NCI-H1930 (cell line): Measurements from ENCODE around the gene RGS16.
"Not testable (repeated sequence)": the region's sequence is repeated elsewhere in the genome, so short reads cannot be mapped to it uniquely, and the experiment has no call there.

Experiments used
- DNase-seq, 2 experiments: peaks; one replicate each; lab custom pipeline; 2025; lab: John Stamatoyannopoulos, UW

The RGS16 gene, protein sequence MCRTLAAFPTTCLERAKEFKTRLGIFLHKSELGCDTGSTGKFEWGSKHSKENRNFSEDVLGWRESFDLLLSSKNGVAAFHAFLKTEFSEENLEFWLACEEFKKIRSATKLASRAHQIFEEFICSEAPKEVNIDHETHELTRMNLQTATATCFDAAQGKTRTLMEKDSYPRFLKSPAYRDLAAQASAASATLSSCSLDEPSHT

GRCh38 chr1:182604175-182605164, at the start of gene RGS16:
TSS of gene RGS16 (minus strand) at chr1:182604389. CDS start at chr1:182604259, 130 bp downstream.
- DNase-seq, result peak; percentile 74 to 82

DNA sequence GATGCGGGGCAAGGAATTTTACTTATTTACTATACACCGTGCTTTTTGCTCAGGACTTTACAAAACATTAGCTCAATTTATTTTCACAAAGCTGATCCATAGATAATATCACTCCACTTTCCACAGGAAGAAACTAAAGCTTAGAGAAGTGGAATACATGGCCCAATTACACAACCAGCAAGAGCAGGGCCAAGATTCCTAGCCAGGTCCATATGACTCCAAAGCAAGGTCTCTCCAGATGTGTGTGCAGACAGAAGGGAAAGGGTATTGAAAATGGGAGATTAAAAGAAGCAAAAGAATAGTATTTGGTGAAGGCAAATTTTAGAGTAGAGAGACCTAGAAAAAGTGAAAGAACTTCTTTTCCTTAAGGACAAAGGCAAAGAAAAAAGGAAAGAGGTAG, 49.8 kb upstream of the RGS16 start:
- no peak for DNase-seq

DNA sequence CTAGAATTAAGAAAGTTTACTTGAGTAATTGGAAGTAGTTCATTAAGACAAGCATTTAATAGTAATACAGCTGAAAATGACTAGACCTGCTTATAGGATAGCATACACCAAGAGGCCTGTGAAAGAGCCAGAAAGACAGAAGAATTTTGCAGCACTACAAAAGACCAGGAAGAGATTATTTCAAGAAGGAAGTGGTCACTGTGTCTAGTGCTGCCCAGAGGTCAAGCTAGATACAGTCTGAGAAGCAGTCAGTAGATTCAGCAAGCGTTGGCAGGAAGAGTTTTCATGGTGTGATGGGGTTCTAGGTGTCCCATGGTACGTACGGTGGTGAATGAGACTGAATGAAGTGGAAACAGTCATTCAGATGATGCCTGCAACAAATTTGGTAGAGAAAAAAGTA, 48.7 kb upstream of the RGS16 start:
- no peak for DNase-seq

DNA sequence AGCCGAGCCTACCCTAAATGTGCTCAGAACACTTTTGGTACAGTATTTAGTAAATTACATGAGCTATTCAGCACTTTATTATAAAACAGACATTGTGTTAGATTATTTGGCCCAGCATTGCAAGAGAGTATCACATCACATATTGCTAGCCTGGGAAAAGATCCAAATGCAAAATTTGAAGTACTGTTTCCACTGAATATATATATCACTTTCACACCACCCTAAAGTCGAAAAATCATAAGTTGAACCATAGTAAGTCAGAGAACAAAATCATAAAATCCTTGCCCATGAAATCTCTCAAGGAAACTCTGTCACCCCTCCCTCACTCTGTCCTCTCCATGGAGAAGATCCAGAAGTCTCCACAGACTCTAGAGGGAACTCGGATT, 47.1 kb upstream of the RGS16 start:
- DNase-seq, result no peak

DNA sequence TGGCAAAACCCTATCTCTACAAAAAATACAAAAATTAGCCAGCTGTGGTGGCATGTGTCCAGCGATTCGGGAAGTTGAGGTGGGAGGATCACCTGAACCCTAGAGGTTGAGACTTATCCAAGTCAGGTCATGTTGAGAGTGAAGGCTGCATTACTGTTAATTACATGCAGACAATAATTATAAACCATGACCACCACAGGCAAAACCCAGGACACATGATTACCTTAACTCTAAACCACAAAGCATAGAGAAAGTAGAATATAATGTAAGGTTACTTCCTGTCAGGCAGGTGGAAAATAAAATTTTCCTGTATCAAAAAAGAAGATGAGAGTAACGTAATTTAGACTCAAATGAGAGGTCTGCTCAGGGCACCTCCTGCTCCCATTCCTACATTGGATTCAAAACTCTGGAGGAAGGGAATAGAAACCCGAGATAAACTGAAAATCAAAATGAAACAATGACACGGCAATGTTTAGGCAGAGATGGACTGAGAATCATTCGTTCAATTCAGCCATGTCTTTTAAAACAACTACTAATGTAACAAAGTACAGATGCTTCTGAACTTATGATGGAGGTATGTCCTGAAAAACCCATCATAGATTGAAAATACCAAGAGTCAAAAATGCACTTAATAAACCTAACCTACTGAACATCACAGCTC, 46.6 kb upstream of the RGS16 start:
- no peak for DNase-seq

DNA sequence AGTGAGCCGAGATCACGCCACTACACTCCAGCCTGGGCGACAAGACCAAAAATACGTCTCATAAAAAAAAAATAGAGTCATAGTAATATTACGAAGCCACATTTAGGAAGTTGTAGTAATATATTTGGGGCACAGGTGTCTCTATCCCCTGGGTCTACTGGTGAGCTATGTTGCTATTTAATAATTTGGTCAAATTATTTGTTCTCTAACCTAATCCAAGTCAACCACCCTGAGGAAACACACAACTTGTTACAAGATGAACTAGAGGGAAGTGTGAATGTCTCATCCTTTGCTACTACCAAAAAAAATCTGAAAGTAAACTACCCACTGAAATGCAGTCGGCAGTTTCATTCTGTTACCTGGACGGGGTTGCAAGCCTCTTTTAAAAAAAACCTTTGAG, 44.9 kb upstream of the RGS16 start:
- no peak for DNase-seq

DNA sequence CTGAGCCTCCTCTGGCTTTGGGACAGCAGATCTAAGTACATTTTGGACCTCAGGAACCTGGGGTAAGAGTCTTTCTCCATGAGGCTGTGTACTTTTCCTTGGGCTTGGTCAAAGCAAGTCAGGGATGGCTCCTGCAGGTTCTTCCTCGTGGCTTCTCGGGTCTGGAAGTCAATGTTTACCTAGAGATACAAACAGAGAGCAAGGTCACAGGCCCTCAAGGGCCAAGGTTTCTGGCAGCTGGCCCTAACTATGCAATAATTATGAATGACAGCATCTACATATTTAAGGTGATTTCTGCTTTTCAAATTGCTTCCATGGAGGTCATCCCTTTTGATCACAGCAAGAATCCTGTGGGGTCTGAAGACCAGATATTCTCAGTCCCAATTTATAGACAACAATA, 42.5 kb upstream of the RGS16 start:
- no peak for DNase-seq

GRCh38 chr1:182644886-182645285, 40.7 kb upstream of the RGS16 start:
- no peak for DNase-seq

DNA sequence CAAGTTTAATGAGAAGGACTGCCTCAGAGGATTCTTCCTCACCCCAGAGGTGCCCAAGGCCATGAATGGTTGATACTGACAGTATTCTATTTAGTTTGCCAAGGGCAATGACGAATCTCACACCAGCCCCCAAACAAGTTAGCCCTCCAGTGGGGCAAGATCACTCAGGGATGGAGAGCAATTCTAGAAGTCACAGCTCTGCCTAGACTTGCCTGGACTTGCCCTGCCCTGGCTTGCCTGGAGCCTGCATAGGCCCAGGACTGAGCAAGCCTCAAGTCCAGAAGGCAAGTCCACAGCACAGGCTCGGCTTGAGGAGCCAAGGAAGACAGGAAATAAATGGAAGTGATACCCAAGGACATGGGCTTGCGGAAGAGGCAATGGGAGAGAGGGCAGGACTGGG, 39.5 kb upstream of the RGS16 start:
- no peak for DNase-seq

DNA sequence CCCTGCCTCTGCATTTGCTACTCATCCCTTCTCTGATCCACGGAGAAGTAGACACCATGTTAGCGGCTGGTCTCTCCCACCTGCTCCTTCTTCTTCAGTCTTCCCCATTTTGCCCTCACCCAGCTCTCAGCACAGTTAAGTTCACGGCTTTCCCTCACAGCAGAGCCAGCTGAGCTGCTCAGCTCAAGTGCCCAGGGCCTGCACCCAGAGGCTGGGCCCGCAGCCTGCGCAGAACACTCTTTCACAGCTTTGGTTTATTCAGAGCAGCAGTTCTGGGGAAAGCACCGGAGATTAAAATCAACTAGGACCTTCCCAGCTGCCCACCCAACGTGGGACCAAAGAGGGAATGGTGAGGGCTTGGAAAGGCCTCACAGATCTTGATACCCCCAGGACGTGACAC, 38.3 kb upstream of the RGS16 start:
- no peak for DNase-seq

- DNase-seq, result no peak
Observed at GRCh38 chr1:182641561-182641960, 37.4 kb upstream of the RGS16 start.

DNA sequence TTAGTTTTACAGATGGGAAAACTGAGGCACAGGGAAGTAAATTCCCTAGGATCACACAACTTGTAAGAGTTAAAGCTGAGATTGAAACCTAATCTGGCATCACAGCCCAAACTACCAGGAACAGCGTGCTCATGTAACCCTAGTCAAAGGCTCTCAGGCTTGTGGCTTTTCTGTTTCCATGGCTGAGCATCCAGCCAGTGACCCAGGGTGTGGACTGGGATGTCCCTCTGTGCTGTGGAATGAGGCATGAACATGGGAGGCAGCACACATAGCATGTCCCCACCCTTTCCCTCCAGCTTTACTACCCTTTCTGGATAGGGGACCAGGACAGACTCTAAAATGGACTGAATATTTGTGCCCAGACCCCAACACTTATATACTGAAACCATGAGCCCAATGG, 35.1 kb upstream of the RGS16 start:
- no peak for DNase-seq

GRCh38 chr1:182637769-182638168, 33.6 kb upstream of the RGS16 start:
- DNase-seq, result no peak

GRCh38 chr1:182635871-182636270, 31.7 kb upstream of the RGS16 start:
- DNase-seq, result no peak

GRCh38 chr1:182634306-182635072, 30.3 kb upstream of the RGS16 start:
- no peak for DNase-seq

DNA sequence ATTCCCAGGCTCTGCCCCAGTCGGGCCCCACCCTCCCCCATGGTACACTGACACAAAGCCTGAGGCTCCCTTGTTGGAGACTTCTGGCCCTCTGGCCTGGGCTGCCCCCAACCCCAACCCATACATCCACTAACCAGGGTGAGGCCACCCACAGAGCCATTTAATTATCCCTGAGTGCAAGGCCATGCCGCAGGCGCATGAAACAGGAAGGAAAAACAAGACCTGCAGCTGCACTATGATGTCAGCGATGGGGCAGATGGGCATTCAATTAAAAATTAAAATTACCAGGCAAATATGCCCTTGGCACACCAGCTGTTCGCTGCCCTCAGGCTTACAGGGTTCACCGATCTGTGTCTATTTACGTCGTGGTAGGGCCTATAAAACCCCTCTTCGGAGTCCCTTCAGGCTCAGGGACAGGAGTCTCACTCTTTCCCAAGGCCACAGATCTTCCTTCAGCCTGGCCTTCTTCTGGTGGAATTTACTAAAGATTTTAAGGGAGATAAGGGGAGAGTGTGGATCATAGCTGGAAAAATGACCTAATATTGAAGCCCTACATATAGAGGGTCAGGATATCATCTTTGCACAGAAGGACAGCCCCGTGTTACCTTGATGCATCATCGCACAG, 29.6 kb upstream of the RGS16 start:
- DNase-seq, result no peak

DNA sequence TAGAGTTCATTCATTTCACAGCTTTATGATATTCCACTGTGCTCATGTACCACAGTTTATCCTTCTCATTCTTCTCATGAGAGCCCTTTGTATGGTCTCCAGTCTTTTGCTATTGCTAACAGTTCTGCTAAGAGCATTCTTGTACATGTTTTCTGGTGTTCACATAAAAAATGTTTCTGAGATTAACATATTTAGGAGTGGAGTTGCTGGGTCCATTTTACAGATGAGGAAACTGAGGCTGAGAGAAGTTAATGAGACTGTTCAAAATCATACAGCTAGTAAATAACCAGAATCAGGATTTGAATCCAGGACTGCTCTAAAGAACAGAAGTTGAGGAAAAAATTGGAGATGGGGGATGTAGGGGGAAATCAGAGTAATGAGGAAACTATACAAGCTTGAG, 28.8 kb upstream of the RGS16 start:
- no peak for DNase-seq

- DNase-seq, result not testable (repeated sequence)
Observed at GRCh38 chr1:182632441-182632857, 28.3 kb upstream of the RGS16 start.

- no peak for DNase-seq
Observed at GRCh38 chr1:182631954-182632353, 27.8 kb upstream of the RGS16 start.

- no peak for DNase-seq
Observed at GRCh38 chr1:182631053-182631677, 27.0 kb upstream of the RGS16 start.

- no peak for DNase-seq
Observed at GRCh38 chr1:182630586-182630985, 26.4 kb upstream of the RGS16 start.
